ENCODE measurements around the gene MTRF1L. TPM values are rescaled to one million over a fixed set of nuclear protein-coding genes. Genes with fewer than 3 reads are reported as not detected.
A peak's percentile ranks its signal among the peaks of the same experiment; 100 is the strongest.

The MTRF1L gene
- total and polyA plus RNA-seq, 2 of the 13 experiments (the other 11 are each of a cell fraction or from before 2014, with no cell fraction given): 17.6 to 28.7 TPM

DNA sequence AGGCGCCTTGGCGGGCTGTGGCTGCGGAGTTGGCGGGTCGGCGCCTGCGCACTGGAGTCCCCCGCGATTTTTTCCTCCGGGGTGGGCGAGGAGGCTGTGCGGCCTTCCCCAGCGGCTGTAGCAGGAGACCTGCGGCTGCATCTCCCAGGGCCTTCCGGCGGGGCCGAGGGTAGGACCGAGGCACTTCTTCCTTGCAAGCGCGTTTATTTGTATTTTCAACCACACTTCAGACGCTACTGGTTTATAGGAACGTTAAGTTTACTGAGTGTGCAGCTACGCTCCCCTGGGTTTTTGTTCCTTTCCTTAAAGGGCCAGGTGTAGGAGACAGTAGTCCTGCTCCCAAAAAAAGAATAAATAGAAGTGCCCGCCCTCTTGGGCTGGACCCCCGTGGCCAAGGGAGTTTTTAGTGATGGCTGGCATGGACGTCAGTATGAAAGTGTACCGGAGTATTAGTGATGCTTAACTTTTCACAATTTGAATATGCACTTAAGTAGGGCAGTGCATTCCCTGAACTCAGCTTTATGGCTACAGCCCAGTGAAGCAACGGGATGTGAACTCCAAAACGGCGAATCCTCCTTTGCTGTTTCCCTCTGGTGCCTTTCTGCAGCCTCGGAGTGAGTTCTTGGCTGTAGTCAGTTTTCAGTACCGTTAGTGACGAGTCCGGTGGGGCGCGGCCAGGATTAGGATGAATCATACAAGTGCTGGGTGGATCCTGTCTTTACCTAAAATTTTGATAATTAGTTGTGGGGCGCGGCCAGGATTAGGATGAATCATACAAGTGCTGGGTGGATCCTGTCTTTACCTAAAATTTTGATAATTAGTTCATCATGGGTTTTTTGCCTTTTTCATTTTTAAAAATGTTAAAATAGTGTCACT is 18.6 kb downstream of the MTRF1L start (continued):
- TF ChIP-seq, protein P1, sequence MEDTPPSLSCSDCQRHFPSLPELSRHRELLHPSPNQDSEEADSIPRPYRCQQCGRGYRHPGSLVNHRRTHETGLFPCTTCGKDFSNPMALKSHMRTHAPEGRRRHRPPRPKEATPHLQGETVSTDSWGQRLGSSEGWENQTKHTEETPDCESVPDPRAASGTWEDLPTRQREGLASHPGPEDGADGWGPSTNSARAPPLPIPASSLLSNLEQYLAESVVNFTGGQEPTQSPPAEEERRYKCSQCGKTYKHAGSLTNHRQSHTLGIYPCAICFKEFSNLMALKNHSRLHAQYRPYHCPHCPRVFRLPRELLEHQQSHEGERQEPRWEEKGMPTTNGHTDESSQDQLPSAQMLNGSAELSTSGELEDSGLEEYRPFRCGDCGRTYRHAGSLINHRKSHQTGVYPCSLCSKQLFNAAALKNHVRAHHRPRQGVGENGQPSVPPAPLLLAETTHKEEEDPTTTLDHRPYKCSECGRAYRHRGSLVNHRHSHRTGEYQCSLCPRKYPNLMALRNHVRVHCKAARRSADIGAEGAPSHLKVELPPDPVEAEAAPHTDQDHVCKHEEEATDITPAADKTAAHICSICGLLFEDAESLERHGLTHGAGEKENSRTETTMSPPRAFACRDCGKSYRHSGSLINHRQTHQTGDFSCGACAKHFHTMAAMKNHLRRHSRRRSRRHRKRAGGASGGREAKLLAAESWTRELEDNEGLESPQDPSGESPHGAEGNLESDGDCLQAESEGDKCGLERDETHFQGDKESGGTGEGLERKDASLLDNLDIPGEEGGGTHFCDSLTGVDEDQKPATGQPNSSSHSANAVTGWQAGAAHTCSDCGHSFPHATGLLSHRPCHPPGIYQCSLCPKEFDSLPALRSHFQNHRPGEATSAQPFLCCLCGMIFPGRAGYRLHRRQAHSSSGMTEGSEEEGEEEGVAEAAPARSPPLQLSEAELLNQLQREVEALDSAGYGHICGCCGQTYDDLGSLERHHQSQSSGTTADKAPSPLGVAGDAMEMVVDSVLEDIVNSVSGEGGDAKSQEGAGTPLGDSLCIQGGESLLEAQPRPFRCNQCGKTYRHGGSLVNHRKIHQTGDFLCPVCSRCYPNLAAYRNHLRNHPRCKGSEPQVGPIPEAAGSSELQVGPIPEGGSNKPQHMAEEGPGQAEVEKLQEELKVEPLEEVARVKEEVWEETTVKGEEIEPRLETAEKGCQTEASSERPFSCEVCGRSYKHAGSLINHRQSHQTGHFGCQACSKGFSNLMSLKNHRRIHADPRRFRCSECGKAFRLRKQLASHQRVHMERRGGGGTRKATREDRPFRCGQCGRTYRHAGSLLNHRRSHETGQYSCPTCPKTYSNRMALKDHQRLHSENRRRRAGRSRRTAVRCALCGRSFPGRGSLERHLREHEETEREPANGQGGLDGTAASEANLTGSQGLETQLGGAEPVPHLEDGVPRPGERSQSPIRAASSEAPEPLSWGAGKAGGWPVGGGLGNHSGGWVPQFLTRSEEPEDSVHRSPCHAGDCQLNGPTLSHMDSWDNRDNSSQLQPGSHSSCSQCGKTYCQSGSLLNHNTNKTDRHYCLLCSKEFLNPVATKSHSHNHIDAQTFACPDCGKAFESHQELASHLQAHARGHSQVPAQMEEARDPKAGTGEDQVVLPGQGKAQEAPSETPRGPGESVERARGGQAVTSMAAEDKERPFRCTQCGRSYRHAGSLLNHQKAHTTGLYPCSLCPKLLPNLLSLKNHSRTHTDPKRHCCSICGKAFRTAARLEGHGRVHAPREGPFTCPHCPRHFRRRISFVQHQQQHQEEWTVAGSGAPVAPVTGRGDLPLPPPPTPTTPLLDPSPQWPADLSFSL (CRISPR knock-in tag; IDR thresholded peaks at IDR 0.05): no peak
- TF ChIP-seq, protein P2, sequence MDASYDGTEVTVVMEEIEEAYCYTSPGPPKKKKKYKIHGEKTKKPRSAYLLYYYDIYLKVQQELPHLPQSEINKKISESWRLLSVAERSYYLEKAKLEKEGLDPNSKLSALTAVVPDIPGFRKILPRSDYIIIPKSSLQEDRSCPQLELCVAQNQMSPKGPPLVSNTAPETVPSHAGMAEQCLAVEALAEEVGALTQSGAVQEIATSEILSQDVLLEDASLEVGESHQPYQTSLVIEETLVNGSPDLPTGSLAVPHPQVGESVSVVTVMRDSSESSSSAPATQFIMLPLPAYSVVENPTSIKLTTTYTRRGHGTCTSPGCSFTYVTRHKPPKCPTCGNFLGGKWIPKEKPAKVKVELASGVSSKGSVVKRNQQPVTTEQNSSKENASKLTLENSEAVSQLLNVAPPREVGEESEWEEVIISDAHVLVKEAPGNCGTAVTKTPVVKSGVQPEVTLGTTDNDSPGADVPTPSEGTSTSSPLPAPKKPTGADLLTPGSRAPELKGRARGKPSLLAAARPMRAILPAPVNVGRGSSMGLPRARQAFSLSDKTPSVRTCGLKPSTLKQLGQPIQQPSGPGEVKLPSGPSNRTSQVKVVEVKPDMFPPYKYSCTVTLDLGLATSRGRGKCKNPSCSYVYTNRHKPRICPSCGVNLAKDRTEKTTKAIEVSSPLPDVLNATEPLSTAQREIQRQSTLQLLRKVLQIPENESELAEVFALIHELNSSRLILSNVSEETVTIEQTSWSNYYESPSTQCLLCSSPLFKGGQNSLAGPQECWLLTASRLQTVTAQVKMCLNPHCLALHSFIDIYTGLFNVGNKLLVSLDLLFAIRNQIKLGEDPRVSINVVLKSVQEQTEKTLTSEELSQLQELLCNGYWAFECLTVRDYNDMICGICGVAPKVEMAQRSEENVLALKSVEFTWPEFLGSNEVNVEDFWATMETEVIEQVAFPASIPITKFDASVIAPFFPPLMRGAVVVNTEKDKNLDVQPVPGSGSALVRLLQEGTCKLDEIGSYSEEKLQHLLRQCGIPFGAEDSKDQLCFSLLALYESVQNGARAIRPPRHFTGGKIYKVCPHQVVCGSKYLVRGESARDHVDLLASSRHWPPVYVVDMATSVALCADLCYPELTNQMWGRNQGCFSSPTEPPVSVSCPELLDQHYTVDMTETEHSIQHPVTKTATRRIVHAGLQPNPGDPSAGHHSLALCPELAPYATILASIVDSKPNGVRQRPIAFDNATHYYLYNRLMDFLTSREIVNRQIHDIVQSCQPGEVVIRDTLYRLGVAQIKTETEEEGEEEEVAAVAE (CRISPR knock-in tag; IDR thresholded peaks at IDR 0.05; ENCODE audit: borderline replicate concordance): peak; percentile 44; the same call in 1 of the 2 replicates
- TF ChIP-seq ZNF143 (CRISPR knock-in tag; IDR thresholded peaks at IDR 0.05): peak; percentile 6; the same call in 1 of the 2 replicates
- TF ChIP-seq, protein P3, sequence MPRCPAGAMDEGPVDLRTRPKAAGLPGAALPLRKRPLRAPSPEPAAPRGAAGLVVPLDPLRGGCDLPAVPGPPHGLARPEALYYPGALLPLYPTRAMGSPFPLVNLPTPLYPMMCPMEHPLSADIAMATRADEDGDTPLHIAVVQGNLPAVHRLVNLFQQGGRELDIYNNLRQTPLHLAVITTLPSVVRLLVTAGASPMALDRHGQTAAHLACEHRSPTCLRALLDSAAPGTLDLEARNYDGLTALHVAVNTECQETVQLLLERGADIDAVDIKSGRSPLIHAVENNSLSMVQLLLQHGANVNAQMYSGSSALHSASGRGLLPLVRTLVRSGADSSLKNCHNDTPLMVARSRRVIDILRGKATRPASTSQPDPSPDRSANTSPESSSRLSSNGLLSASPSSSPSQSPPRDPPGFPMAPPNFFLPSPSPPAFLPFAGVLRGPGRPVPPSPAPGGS (CRISPR knock-in tag; IDR thresholded peaks at IDR 0.05): peak; percentile 95; the same call in 1 of the 2 replicates
- peak; percentile 55 for TF ChIP-seq ZNF883 (CRISPR knock-in tag; IDR thresholded peaks at IDR 0.05; ENCODE audit: not compliant biosample characterization)
- TF ChIP-seq ZEB1 (IDR thresholded peaks at IDR 0.05; ENCODE audit: insufficient replicate concordance, low read depth): no peak
- TF ChIP-seq KMT2A (CRISPR knock-in tag; IDR thresholded peaks at IDR 0.05): peak; percentile 78
- peak; percentile 13; the same call in 1 of the 2 replicates for TF ChIP-seq ZNF768 (CRISPR knock-in tag; IDR thresholded peaks at IDR 0.05)
- TF ChIP-seq KDM6A (CRISPR knock-in tag; IDR thresholded peaks at IDR 0.05; ENCODE audit: low read depth): no peak
- TF ChIP-seq, protein P4, sequence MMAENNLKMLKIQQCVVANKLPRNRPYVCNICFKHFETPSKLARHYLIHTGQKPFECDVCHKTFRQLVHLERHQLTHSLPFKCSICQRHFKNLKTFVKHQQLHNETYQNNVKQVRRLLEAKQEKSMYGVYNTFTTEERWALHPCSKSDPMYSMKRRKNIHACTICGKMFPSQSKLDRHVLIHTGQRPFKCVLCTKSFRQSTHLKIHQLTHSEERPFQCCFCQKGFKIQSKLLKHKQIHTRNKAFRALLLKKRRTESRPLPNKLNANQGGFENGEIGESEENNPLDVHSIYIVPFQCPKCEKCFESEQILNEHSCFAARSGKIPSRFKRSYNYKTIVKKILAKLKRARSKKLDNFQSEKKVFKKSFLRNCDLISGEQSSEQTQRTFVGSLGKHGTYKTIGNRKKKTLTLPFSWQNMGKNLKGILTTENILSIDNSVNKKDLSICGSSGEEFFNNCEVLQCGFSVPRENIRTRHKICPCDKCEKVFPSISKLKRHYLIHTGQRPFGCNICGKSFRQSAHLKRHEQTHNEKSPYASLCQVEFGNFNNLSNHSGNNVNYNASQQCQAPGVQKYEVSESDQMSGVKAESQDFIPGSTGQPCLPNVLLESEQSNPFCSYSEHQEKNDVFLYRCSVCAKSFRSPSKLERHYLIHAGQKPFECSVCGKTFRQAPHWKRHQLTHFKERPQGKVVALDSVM (CRISPR knock-in tag; IDR thresholded peaks at IDR 0.05): peak; percentile 86
- TF ChIP-seq RARA (CRISPR knock-in tag; IDR thresholded peaks at IDR 0.05): no peak
- 0 out of 2 replicates have a peak, but pooled peaks have one; percentile 17 for TF ChIP-seq U2AF2 (IDR thresholded peaks at IDR 0.05; ENCODE audit: low read depth, low read length)

All from HepG2 (cell line).